ENCODE data around the gene GSTM1.

Gene GSTM1

DNA sequence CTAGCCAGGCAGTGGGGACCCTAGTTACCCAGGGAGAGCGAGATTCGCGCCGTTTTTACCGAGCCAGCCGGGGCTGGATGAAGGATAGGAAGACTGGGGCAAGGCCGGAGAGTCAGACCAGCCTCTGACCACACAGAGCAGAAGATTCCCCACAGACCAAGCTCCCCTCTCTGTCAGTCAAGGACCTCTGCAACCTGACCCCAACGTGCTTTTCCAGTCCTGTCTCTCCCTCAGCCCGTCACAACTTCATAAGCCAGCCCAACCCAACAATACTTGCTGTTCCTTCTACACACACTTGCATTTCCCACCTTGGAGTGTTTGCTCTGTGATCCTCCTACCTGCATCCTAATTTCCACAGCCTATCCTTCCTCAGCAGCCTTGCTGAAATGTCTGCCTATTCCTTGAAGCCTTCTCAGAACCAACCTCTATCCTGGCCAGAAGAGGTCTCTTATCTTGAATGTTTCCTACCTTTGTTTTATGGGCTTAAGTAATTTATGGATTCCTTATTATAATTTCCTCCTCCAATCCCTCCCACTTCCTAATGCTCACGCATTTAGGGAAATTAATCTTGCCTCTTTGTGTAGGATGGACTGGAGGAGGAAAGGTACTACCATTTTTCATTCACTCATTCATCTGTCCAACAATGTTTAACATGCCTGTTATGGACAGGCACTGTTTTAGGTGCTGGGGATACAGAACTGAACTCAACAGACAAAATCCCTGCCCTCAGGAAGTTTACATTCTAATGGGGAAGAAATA, 53.2 kb downstream of the GSTM1 start, which contains the start of gene GSTM3:
TSS of gene GSTM3 (minus strand) at position 424 of the 759 bp plus-strand sequence. CDS start 751 bp downstream, outside the sequence.
- TF ChIP-seq, protein P1, sequence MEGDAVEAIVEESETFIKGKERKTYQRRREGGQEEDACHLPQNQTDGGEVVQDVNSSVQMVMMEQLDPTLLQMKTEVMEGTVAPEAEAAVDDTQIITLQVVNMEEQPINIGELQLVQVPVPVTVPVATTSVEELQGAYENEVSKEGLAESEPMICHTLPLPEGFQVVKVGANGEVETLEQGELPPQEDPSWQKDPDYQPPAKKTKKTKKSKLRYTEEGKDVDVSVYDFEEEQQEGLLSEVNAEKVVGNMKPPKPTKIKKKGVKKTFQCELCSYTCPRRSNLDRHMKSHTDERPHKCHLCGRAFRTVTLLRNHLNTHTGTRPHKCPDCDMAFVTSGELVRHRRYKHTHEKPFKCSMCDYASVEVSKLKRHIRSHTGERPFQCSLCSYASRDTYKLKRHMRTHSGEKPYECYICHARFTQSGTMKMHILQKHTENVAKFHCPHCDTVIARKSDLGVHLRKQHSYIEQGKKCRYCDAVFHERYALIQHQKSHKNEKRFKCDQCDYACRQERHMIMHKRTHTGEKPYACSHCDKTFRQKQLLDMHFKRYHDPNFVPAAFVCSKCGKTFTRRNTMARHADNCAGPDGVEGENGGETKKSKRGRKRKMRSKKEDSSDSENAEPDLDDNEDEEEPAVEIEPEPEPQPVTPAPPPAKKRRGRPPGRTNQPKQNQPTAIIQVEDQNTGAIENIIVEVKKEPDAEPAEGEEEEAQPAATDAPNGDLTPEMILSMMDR (IDR thresholded peaks at IDR 0.05; ENCODE audit: insufficient read depth, low read depth, low read length, missing control alignments), result no peak
- no peak for DNase-seq (ENCODE audit: low read depth)
- H3K4me3 ChIP-seq (ENCODE audit: low read depth, low read length), result peak within 1 kb of the TSS; percentile 54
